Measurements from ENCODE around the gene SOHLH2. TPM values are rescaled to one million over a fixed set of nuclear protein-coding genes. Genes with fewer than 3 reads are reported as not detected.

SOHLH2 gene, protein sequence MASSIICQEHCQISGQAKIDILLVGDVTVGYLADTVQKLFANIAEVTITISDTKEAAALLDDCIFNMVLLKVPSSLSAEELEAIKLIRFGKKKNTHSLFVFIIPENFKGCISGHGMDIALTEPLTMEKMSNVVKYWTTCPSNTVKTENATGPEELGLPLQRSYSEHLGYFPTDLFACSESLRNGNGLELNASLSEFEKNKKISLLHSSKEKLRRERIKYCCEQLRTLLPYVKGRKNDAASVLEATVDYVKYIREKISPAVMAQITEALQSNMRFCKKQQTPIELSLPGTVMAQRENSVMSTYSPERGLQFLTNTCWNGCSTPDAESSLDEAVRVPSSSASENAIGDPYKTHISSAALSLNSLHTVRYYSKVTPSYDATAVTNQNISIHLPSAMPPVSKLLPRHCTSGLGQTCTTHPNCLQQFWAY
- total RNA-seq, result under 0.01 TPM in 1 of 2 replicates, not detected in the other

DNA sequence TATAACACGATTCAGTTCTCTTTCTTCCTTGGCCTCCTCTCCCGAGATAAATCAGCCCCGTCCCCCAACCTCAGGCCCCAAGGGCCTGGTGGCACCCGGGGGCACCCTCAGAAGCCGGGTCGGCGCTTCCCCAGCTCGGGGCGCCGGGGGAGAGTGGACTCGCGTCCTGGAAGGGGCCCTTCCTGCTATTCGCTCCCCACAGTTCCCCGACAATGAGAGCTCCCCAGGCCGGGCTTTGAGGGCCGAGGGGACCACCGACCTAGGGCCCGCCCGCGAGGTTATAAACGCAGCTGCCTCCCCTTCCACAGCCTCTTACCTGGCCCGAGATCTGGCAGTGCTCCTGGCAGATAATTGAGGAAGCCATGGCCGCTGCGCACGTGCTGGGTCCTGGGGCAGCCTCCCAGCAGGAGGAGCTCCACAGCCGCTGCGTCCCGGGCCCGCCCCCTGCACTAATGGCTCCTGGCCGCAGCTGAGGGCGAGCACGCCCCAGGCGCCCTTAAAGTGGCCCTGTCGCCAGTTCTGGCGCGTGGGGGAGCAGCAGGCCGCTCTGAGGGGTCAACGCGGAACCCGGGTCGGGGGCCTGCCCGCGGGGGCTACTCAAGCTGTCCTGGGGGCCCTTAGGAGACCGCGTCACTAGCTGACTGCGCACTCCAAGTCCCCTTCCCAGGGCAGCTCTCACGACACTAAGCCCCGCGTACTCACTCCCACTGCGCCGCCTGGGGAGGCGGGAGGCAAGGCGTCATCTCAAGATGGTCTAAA lies at the start of gene SOHLH2:
TSS of gene SOHLH2 (minus strand) at position 394 of the 759 bp plus-strand sequence. CDS start at position 364, 30 bp downstream.

DNA sequence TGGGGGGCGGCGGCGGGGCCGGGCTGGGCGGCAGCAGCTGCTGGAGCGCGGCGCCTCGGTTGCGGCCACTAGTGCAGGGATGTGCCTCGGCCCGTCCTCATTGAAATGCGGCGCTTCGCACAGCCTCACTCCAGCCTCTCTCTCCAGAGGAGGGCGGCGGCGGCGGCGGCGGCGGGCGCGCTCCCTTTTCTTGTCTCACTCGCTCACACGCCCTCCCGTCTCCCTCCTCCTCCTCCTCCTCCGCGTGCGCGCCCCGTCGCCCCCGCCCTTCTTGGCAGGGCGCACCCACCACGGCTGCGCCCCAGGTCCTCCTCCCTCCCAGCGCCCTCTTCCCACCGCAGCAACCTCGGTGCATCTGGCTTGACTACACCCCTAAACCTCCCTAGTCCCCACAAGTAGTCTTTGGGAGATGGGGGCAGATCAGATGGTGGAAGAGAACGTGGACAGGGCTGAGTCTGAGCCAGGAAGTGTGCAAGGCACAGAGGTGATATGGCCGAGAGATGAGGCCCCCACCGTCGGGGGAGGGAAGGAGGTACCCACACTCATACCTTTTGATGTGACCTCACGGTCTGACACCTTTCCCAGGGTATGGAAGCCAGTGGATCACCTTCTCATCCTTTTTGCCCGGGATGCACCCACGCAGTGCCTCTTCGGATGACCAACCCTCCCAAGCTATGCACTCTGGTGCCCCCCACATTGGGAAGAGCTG lies 83.0 kb downstream of the SOHLH2 start, which contains the start of gene DCLK1:
TSS of gene DCLK1 (minus strand) at position 161 of the 709 bp plus-strand sequence.

Other genes with a start within 250 kb of the SOHLH2 start
- 0.11 and 0.39 TPM in 2 replicates for gene DCLK1, start 83.2 kb downstream of the SOHLH2 start, total RNA-seq
- 0.11 and 0.39 TPM in 2 replicates for gene CCDC169, start 83.3 kb upstream of the SOHLH2 start, total RNA-seq
- gene SPART, start 131.8 kb upstream of the SOHLH2 start, total RNA-seq, result 28.4 and 31.0 TPM in 2 replicates
- not detected in 2 replicates for gene CCNA1, start 217.9 kb upstream of the SOHLH2 start, total RNA-seq

Measured in placental epithelial cell (primary cell).